Measurements from ENCODE around the gene CETP. TPM values are rescaled to one million over a fixed set of nuclear protein-coding genes. Genes with fewer than 3 reads are reported as not detected.

CETP gene
- total and polyA plus RNA-seq, 2 of the 13 experiments (the other 11 are each of a cell fraction or from before 2014, with no cell fraction given), result 0.31 to 9.8 TPM

DNA sequence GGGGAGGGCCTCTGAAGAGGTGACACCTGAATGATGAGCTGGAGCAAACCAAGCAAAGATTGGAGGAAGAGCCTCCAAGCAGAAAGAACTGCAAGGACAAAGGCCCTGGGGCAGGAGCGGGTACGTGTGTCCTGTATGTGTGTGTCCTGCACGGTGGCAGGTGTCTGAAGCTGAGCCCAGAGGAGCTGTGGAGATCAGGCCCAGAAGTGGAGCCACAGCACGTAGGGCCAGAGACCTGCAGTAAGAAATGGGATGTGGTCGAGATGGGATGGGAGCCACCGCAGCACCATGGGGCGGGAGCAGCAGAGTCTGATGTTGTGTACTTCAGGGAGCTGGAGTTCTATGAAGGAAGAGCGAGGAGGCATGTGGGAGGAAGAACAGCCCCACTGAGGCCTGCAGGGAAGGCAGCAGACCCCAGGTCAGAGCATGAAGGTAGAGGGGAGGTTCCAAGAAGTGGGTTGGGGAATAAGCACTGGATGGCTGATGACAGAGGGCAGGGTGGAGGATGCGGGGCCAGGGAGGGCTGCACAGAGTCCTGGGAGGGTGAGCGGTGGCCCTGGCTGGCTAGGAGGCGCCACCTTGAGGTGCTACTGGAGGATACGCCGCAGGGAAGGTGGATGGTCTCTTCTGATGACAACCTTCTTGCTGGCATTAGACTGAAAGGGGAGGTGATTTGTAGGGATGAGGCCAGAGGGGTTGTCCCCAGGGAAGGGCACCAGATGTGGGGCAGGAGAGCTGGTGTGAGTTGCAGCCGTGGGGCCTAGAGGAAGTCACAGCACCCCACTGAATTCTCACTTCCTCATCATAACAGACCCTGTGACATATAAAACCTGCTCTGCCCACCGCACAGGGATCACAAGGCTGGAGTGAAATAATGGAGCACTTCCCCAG is 10.6 kb upstream of the CETP start (continued):
- TF ChIP-seq, protein P1, sequence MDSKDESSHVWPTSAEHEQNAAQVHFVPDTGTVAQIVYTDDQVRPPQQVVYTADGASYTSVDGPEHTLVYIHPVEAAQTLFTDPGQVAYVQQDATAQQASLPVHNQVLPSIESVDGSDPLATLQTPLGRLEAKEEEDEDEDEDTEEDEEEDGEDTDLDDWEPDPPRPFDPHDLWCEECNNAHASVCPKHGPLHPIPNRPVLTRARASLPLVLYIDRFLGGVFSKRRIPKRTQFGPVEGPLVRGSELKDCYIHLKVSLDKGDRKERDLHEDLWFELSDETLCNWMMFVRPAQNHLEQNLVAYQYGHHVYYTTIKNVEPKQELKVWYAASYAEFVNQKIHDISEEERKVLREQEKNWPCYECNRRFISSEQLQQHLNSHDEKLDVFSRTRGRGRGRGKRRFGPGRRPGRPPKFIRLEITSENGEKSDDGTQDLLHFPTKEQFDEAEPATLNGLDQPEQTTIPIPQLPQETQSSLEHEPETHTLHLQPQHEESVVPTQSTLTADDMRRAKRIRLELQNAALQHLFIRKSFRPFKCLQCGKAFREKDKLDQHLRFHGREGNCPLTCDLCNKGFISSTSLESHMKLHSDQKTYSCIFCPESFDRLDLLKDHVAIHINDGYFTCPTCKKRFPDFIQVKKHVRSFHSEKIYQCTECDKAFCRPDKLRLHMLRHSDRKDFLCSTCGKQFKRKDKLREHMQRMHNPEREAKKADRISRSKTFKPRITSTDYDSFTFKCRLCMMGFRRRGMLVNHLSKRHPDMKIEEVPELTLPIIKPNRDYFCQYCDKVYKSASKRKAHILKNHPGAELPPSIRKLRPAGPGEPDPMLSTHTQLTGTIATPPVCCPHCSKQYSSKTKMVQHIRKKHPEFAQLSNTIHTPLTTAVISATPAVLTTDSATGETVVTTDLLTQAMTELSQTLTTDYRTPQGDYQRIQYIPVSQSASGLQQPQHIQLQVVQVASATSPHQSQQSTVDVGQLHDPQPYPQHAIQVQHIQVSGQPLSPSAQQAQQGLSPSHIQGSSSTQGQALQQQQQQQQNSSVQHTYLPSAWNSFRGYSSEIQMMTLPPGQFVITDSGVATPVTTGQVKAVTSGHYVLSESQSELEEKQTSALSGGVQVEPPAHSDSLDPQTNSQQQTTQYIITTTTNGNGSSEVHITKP (CRISPR knock-in tag; IDR thresholded peaks at IDR 0.05; ENCODE audit: low read depth), result 0 out of 2 replicates have a peak, but pooled peaks have one; percentile 21
- peak; percentile 84; the same call in 1 of the 2 replicates for TF ChIP-seq SMAD1 (CRISPR knock-in tag; IDR thresholded peaks at IDR 0.05; ENCODE audit: borderline replicate concordance, low read depth)
- 0 out of 2 replicates have a peak, but pooled peaks have one; percentile 24 for TF ChIP-seq ERF (CRISPR knock-in tag; IDR thresholded peaks at IDR 0.05)
- TF ChIP-seq KDM2A (CRISPR knock-in tag; IDR thresholded peaks at IDR 0.05; ENCODE audit: borderline replicate concordance, low read depth), result peak; percentile 68; the same call in 1 of the 2 replicates
- no peak for TF ChIP-seq NR2F6 (IDR thresholded peaks at IDR 0.05)
- TF ChIP-seq NR2F6 (CRISPR knock-in tag; IDR thresholded peaks at IDR 0.05), result 0 out of 2 replicates have a peak, but pooled peaks have one; percentile 27
- no peak for TF ChIP-seq BRF2 (CRISPR knock-in tag; IDR thresholded peaks at IDR 0.05)
- peak; percentile 32 for TF ChIP-seq ZNF883 (CRISPR knock-in tag; IDR thresholded peaks at IDR 0.05; ENCODE audit: not compliant biosample characterization)
- no peak for TF ChIP-seq U2AF1 (optimal IDR thresholded peaks at IDR 0.05; ENCODE audit: low read depth, low read length)
- TF ChIP-seq U2AF2 (IDR thresholded peaks at IDR 0.05; ENCODE audit: low read depth, low read length), result no peak
- no peak for TF ChIP-seq MIER2 (CRISPR knock-in tag; IDR thresholded peaks at IDR 0.05)
- TF ChIP-seq KDM5B (CRISPR knock-in tag; IDR thresholded peaks at IDR 0.05; ENCODE audit: borderline replicate concordance), result peak; percentile 65; the same call in 1 of the 2 replicates
- peak; percentile 54 for TF ChIP-seq ZNF781 (CRISPR knock-in tag; IDR thresholded peaks at IDR 0.05; ENCODE audit: borderline replicate concordance, not compliant biosample characterization)
- no peak for TF ChIP-seq NR2F2 (IDR thresholded peaks at IDR 0.05; ENCODE audit: borderline replicate concordance, low read depth)
- TF ChIP-seq, protein P2, sequence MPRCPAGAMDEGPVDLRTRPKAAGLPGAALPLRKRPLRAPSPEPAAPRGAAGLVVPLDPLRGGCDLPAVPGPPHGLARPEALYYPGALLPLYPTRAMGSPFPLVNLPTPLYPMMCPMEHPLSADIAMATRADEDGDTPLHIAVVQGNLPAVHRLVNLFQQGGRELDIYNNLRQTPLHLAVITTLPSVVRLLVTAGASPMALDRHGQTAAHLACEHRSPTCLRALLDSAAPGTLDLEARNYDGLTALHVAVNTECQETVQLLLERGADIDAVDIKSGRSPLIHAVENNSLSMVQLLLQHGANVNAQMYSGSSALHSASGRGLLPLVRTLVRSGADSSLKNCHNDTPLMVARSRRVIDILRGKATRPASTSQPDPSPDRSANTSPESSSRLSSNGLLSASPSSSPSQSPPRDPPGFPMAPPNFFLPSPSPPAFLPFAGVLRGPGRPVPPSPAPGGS (CRISPR knock-in tag; IDR thresholded peaks at IDR 0.05), result peak; percentile 81; the same call in 1 of the 2 replicates
- TF ChIP-seq PRDM15 (CRISPR knock-in tag; IDR thresholded peaks at IDR 0.05), result no peak
- TF ChIP-seq ATF7 (IDR thresholded peaks at IDR 0.05), result no peak
- TF ChIP-seq ATF7 (CRISPR knock-in tag; IDR thresholded peaks at IDR 0.05), result no peak
- TF ChIP-seq MXD4 (CRISPR knock-in tag; IDR thresholded peaks at IDR 0.05), result 0 out of 2 replicates have a peak, but pooled peaks have one; percentile 40
